ENCODE measurements around the gene VRK2.
"Not testable (repeated sequence)": the region's sequence is repeated elsewhere in the genome, so short reads cannot be mapped to it uniquely, and the experiment has no call there.

VRK2 gene

GRCh38 chr2:58107803-58108710, 61.5 kb downstream of the VRK2 start:
- DNase-seq (ENCODE audit: low read depth, low spot score) = no peak

GRCh38 chr2:58109481-58109880, 62.9 kb downstream of the VRK2 start:
- DNase-seq (ENCODE audit: low read depth, low spot score) = no peak

- DNase-seq (ENCODE audit: low read depth, low spot score) = peak; percentile 17
Observed at GRCh38 chr2:58110765-58111164, 64.2 kb downstream of the VRK2 start.

- not testable (repeated sequence) for DNase-seq (ENCODE audit: low read depth, low spot score)
Observed at GRCh38 chr2:58113563-58113962, 67.0 kb downstream of the VRK2 start.

GRCh38 chr2:58120626-58121229, 74.1 kb downstream of the VRK2 start:
- DNase-seq (ENCODE audit: low read depth, low spot score) = no peak

GRCh38 chr2:58122040-58122439, 75.4 kb downstream of the VRK2 start:
- DNase-seq (ENCODE audit: low read depth, low spot score) = no peak

- no peak for DNase-seq (ENCODE audit: low read depth, low spot score)
Observed at GRCh38 chr2:58122540-58122939, 75.9 kb downstream of the VRK2 start.

- no peak for DNase-seq (ENCODE audit: low read depth, low spot score)
Observed at GRCh38 chr2:58127111-58127510, 80.5 kb downstream of the VRK2 start.

- DNase-seq (ENCODE audit: low read depth, low spot score) = no peak
Observed at GRCh38 chr2:58130238-58130637, 83.6 kb downstream of the VRK2 start.

GRCh38 chr2:58131191-58132011, 84.8 kb downstream of the VRK2 start:
- no peak for DNase-seq (ENCODE audit: low read depth, low spot score)

GRCh38 chr2:58133395-58133794, 86.8 kb downstream of the VRK2 start:
- DNase-seq (ENCODE audit: low read depth, low spot score) = no peak

- no peak for DNase-seq (ENCODE audit: low read depth, low spot score)
Observed at GRCh38 chr2:58135861-58136260, 89.3 kb downstream of the VRK2 start.

GRCh38 chr2:58137221-58137620, 90.6 kb downstream of the VRK2 start:
- no peak for DNase-seq (ENCODE audit: low read depth, low spot score)

GRCh38 chr2:58137856-58138255, 91.2 kb downstream of the VRK2 start:
- no peak for DNase-seq (ENCODE audit: low read depth, low spot score)

GRCh38 chr2:58138396-58139030, 91.9 kb downstream of the VRK2 start:
- no peak for DNase-seq (ENCODE audit: low read depth, low spot score)

- DNase-seq (ENCODE audit: low read depth, low spot score) = no peak
Observed at GRCh38 chr2:58140508-58141072, 94.0 kb downstream of the VRK2 start.

- DNase-seq (ENCODE audit: low read depth, low spot score) = not testable (repeated sequence)
Observed at GRCh38 chr2:58145769-58146168, 99.2 kb downstream of the VRK2 start.

GRCh38 chr2:58146707-58147106, 100.1 kb downstream of the VRK2 start:
- no peak for DNase-seq (ENCODE audit: low read depth, low spot score)

GRCh38 chr2:58155160-58155778, 108.7 kb downstream of the VRK2 start:
- no peak for DNase-seq (ENCODE audit: low read depth, low spot score)

GRCh38 chr2:58156780-58157179, 110.2 kb downstream of the VRK2 start:
- no peak for DNase-seq (ENCODE audit: low read depth, low spot score)

GRCh38 chr2:58157754-58158153, 111.1 kb downstream of the VRK2 start:
- no peak for DNase-seq (ENCODE audit: low read depth, low spot score)
